BLaER1 treated with 17β-estradiol and CSF1 and Interleukin-3, amounts not matched to agents 10 nM and 100 nM (cell line): ENCODE measurements around the gene ZSCAN30.

Source experiments
- H3K27ac ChIP-seq, 11 experiments: shearing (Covaris generic); formaldehyde crosslinking; 2 replicates each; pipeline ENCODE4 v1.8.1; 2022
- H3K27me3 ChIP-seq, 11 experiments: shearing (Covaris generic); formaldehyde crosslinking; 2 replicates each; pipeline ENCODE4 v1.8.1; 2022
- H3K36me3 ChIP-seq, 11 experiments: shearing (Covaris generic); formaldehyde crosslinking; 2 replicates each; pipeline ENCODE4 v1.8.1; 2022
- H3K4me1 ChIP-seq, 10 experiments: shearing (Covaris generic); formaldehyde crosslinking; 2 replicates each; pipeline ENCODE4 v1.8.1; 2022
- H3K4me2 ChIP-seq, 11 experiments: shearing (Covaris generic); formaldehyde crosslinking; 2 replicates each; pipeline ENCODE4 v1.8.1; 2022
- H3K4me3 ChIP-seq, 10 experiments: shearing (Covaris generic); formaldehyde crosslinking; 2 replicates each; pipeline ENCODE4 v1.8.1; 2022
- H3K9ac ChIP-seq, 11 experiments: shearing (Covaris generic); formaldehyde crosslinking; 2 replicates each; pipeline ENCODE4 v1.8.1; 2022
- H3K9me3 ChIP-seq, 11 experiments: shearing (Covaris generic); formaldehyde crosslinking; replicated peaks in 1 of 11; 2 replicates each; pipeline ENCODE4 v1.8.1; 2022
- H4K20me1 ChIP-seq, 11 experiments: shearing (Covaris generic); formaldehyde crosslinking; 2 replicates each; pipeline ENCODE4 v1.8.1; 2022
- Cebpa-rat ChIP-seq, 11 experiments: shearing (Covaris generic); IDR thresholded peaks; 2 replicates each; pipeline ENCODE4 v1.8.1; 2022

Gene ZSCAN30

DNA sequence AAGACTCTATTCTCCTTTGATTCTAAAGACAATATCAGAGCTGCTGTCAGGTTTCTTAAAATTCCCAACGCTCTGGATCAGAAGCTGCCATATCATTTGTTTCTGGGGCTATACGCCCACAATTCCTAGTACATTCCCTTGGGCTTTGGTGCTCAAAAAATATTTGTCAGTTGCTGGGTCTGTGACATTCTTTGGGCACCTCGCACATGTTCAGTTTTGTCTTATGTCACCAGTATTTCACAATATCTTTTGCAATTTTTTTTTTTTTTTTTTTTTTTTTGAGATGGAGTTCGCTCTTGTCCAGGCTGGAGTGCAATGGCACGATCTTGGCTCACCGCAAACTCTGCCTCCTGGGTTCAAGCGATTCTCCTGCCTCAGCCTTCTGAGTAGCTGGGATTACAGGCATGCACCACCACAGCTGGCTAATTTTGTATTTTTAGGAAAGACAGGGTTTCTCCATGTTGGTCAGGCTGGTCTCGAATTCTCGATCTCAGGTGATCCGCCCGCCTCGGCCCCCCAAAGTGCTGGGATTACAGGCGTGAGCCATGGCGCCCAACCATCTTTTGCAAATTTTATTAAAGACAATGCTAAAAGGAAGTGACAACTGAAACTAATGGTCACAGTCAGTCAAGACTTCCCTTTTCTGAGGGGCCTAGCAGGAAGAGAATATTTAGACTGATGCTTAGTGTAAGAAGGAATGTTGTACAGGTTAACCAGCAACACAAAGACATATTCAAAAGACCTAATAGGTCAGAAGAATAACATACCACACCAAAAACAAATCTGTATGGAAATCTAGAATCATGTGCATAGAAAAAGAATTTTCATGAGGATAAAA lies 42.4 kb downstream of the ZSCAN30 start:
- Histone ChIP-seq H3K27ac (peak overlapping the region in 7 of 11 experiments; percentile 1 to 45 (median 34); a peak in 9 of 22 replicates), H3K27me3 (no peaks in the 10 kb centered on the region), H3K4me2 (peak overlapping the region in 7 of 11 experiments; percentile 2 to 35 (median 21); a peak in 6 of 22 replicates), H3K9ac (no peak overlapping the region), H4K20me1 (no peaks in the 10 kb centered on the region), H3K4me1 (peaks cover under 1 to 17% (median 7%) of the 10 kb centered on the region in 10 experiments; a peak in 13 of 20 replicates), H3K9me3 (peaks cover 88 to 100% (median 97%) of the 10 kb centered on the region in 11 experiments), H3K4me3 (peak overlapping the region in 5 of 10 experiments; percentile 1 to 47 (median 10); a peak in 3 of 20 replicates), H3K36me3 (peaks cover 96 to 100% (median 98%) of the 10 kb centered on the region in 11 experiments)
- TF ChIP-seq Cebpa-rat (IDR thresholded peaks at IDR 0.05) = peak in 6 of 11 experiments; percentile 7 to 72 (median 57); a peak in 7 of 22 replicates

DNA sequence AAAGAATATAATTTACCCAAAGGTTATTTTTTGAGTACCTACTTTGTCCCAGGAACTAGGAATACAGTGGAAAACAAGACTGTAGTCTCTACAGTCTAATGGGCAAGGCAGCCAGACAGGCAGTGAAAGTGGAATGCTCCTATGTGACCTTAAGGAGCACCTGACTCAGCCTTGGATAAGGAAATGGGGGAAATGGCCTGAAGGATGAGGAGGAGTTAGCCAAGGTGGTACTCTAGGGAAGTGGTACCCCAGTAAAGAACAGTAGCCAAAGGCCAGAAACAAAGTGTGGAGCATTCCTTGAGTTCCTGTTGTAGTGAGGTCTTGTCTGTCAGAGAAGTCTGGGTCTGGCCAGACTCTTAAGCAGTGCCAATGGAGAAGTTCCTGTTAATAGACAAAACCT lies 43.2 kb downstream of the ZSCAN30 start:
- no peak overlapping the region for H3K9ac ChIP-seq
- no peaks in the 10 kb centered on the region for H3K27me3 ChIP-seq
- no peaks in the 10 kb centered on the region for H4K20me1 ChIP-seq
- peaks cover 84 to 97% (median 93%) of the 10 kb centered on the region in 11 experiments for H3K9me3 ChIP-seq
- H3K4me3 ChIP-seq = peak overlapping the region in 6 of 10 experiments; percentile 6 to 47 (median 18); a peak in 6 of 20 replicates
- H3K4me2 ChIP-seq = no peak overlapping the region
- no peak for TF ChIP-seq Cebpa-rat (IDR thresholded peaks at IDR 0.05)
- peak overlapping the region in 7 of 11 experiments; percentile 1 to 45 (median 22); a peak in 9 of 22 replicates for H3K27ac ChIP-seq
- H3K4me1 ChIP-seq = peaks cover 7 to 25% (median 13%) of the 10 kb centered on the region in 10 experiments; a peak in 15 of 20 replicates
- H3K36me3 ChIP-seq = peaks cover 92 to 97% (median 94%) of the 10 kb centered on the region in 11 experiments

DNA sequence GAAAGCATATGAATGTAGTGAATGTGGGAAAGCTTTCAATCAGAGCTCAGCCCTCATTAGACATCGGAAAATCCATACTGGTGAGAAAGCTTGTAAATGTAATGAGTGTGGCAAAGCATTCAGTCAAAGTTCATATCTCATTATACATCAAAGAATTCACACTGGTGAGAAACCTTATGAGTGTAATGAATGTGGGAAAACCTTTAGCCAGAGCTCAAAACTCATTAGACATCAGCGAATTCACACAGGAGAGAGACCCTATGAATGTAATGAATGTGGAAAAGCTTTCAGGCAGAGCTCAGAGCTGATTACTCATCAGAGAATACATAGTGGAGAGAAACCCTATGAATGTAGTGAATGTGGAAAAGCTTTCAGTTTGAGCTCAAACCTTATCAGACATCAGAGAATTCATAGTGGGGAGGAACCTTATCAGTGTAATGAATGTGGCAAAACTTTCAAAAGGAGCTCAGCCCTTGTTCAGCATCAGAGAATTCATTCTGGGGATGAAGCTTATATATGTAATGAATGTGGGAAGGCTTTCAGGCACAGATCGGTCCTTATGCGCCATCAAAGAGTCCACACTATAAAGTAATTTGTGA lies 44.2 kb downstream of the ZSCAN30 start:
- H3K4me2 ChIP-seq = no peak overlapping the region
- H3K27ac ChIP-seq = no peak overlapping the region
- no peaks in the 10 kb centered on the region for H3K27me3 ChIP-seq
- peaks cover 76 to 87% (median 83%) of the 10 kb centered on the region in 11 experiments for H3K9me3 ChIP-seq
- H3K4me1 ChIP-seq = peaks cover 7 to 26% (median 13%) of the 10 kb centered on the region in 10 experiments; a peak in 15 of 20 replicates
- no peak for TF ChIP-seq Cebpa-rat (IDR thresholded peaks at IDR 0.05)
- no peak overlapping the region for H3K9ac ChIP-seq
- peak overlapping the region in 8 of 10 experiments; percentile 2 to 27 (median 9); a peak in 8 of 20 replicates for H3K4me3 ChIP-seq
- H3K36me3 ChIP-seq = peaks cover 82 to 87% (median 84%) of the 10 kb centered on the region in 11 experiments
- H4K20me1 ChIP-seq = no peaks in the 10 kb centered on the region

DNA sequence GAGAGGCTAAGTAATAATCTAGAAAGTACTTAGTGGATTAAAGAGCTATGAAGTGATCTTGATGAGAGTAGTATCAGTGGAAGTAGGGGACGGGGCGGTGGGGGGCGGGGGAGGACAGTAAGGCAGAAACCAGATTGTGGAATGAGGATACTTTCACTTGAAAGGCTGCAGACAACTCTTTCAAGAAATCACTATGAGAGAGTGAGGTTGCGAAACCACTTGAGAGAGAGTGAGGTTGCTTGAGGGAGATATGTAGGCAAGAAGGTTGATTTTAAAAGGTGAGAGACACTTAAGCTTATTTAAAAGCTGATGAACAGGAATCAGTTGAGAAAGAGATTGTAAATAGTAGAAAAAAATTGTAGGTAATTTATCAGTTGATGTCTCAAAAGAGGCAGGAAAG lies 45.4 kb downstream of the ZSCAN30 start:
- Histone ChIP-seq H3K27me3 (no peaks in the 10 kb centered on the region), H4K20me1 (no peaks in the 10 kb centered on the region), H3K4me2 (no peak overlapping the region), H3K9me3 (peaks cover 70 to 75% (median 73%) of the 10 kb centered on the region in 11 experiments), H3K9ac (no peak overlapping the region), H3K4me3 (peak overlapping the region in 2 of 10 experiments; percentile 2 to 19; a peak in 1 of 20 replicates), H3K27ac (no peak overlapping the region), H3K36me3 (peaks cover 71 to 75% (median 73%) of the 10 kb centered on the region in 11 experiments), H3K4me1 (peaks cover 11 to 31% (median 19%) of the 10 kb centered on the region in 10 experiments)
- no peak for TF ChIP-seq Cebpa-rat (IDR thresholded peaks at IDR 0.05)

DNA sequence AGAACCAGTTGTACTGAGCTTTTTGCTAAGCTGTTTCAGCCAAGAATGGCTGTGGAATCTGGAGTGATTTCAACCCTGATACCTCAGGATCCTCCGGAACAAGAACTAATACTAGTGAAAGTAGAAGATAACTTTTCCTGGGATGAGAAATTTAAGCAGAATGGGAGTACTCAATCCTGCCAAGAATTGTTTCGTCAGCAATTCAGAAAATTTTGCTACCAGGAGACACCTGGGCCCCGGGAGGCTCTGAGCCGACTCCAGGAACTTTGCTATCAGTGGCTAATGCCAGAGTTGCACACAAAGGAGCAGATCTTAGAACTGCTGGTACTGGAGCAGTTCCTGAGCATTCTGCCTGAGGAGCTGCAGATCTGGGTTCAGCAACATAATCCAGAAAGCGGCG lies 47.6 kb downstream of the ZSCAN30 start:
- peak overlapping the region in 3 of 10 experiments; percentile 2 to 22 (median 16); a peak in 4 of 20 replicates for H3K4me3 ChIP-seq
- no peaks in the 10 kb centered on the region for H3K27me3 ChIP-seq
- H3K9me3 ChIP-seq = peaks cover 51 to 54% (median 52%) of the 10 kb centered on the region in 11 experiments
- H3K4me2 ChIP-seq = peak overlapping the region in 10 of 11 experiments; percentile 1 to 90 (median 72); a peak in 15 of 22 replicates
- H3K4me1 ChIP-seq = peaks cover 4 to 24% (median 14%) of the 10 kb centered on the region in 10 experiments
- H4K20me1 ChIP-seq = no peaks in the 10 kb centered on the region
- H3K27ac ChIP-seq = no peak overlapping the region
- H3K9ac ChIP-seq = 0 out of 22 replicates have a peak overlapping the region, but pooled peaks of 3 of the 11 experiments have one; percentile 5 to 16 (median 8)
- no peak for TF ChIP-seq Cebpa-rat (IDR thresholded peaks at IDR 0.05)
- peaks cover 51 to 53% (median 52%) of the 10 kb centered on the region in 11 experiments for H3K36me3 ChIP-seq

DNA sequence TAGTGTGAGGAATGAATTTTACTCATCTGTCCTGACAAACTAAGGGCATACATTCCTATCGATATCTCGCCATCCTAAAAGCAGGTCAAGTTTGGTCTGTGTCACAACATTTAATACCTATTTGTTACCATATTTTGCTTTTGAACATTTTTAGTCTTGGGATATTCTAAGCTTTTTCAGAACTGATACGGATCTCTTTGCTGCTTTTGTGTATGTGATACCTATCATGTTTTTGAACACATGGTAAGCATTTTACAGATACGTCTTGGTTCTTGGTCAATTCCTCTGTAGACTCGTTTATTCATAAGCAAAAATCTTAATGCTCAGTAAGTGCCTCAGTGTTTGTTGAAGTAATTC lies 48.6 kb downstream of the ZSCAN30 start:
- peak overlapping the region; percentile 64 to 82 (median 75) for H3K4me3 ChIP-seq
- peak overlapping the region; percentile 65 to 90 (median 75) for H3K4me2 ChIP-seq
- no peak for TF ChIP-seq Cebpa-rat (IDR thresholded peaks at IDR 0.05)
- peaks cover 41 to 44% (median 42%) of the 10 kb centered on the region in 11 experiments for H3K9me3 ChIP-seq
- peak overlapping the region; percentile 90 to 96 (median 95) for H3K9ac ChIP-seq
- H4K20me1 ChIP-seq = no peaks in the 10 kb centered on the region
- peaks cover 41 to 43% (median 42%) of the 10 kb centered on the region in 11 experiments for H3K36me3 ChIP-seq
- H3K27me3 ChIP-seq = no peaks in the 10 kb centered on the region
- H3K27ac ChIP-seq = peak overlapping the region; percentile 93 to 98 (median 95)
- peaks cover 4 to 19% (median 14%) of the 10 kb centered on the region in 10 experiments for H3K4me1 ChIP-seq

DNA sequence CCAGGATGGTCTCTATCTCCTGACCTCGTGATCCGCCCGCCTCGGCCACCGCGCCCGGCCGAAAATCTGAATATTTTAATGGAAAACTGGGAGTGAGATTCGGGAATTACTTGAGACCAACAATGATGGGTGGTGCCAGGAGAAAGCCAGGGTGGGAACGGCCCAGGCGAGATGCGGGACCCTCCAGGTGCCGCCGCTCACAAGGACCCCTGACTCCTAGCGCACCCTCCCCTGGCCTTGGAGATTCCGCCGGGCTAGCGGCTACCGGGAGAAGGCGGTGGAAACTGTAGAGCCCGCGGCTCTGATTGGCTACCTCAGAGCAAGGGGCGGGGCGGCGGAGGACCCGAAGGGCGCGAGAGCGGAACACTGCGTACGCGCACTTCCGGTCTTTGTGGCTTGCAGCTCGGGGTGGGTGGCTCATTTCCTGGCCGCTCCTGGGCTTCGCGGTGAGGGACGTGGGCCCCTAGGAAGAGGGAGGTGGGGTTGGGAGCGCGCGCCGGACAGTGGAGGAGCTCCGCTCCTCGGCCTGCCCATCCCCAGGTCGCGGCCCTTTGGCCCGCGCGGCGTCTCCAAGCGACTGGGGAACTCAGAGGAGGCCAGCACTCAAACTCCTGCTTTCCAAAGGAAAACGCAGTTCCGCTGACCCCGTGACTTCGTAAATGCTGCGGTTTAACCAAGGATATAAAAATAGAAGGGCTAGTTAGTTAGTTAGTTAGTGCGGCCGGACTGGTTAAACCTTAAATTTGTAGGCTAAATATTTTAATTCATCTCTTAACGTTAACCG lies 49.2 kb downstream of the ZSCAN30 start, which contains the start of gene ZNF397:
Gene ZNF397 (plus strand): TSS at position 371 of the 784 bp plus-strand sequence. CDS start 1,437 bp downstream, outside the sequence.
- peaks cover 35 to 38% (median 37%) of the 10 kb centered on the region in 11 experiments for H3K9me3 ChIP-seq
- no peak for TF ChIP-seq Cebpa-rat (IDR thresholded peaks at IDR 0.05)
- peaks cover 4 to 19% (median 14%) of the 10 kb centered on the region in 10 experiments for H3K4me1 ChIP-seq
- no peaks in the 10 kb centered on the region for H4K20me1 ChIP-seq
- H3K4me2 ChIP-seq = peak within 1 kb of the TSS; percentile 65 to 90 (median 77)
- H3K36me3 ChIP-seq = peaks cover 36 to 38% (median 37%) of the 10 kb centered on the region in 11 experiments
- H3K9ac ChIP-seq = peak within 1 kb of the TSS; percentile 90 to 96 (median 95)
- peak within 1 kb of the TSS; percentile 93 to 98 (median 95) for H3K27ac ChIP-seq
- peak within 1 kb of the TSS; percentile 64 to 82 (median 75) for H3K4me3 ChIP-seq
- H3K27me3 ChIP-seq = no peaks in the 10 kb centered on the region

DNA sequence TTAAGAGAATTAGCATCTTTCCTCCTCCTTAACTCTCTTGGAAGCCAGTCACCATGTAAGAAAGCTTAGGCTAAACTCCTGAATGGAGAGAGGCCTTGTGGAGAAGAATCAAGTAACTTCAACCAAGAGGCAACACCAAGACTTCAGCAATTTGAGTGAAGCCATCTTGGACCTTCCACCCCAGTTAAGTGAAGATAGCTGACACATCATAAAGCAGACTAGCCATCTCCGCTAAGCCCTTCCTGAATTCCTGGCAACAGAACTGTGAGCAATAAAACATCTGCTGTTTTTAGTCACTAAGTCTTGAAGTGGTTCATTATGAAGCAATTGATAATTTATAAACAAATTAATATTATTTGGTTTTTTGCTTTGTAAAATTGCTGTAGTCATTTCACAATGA lies 50.7 kb downstream of the ZSCAN30 start:
- no peak overlapping the region for H3K4me3 ChIP-seq
- TF ChIP-seq Cebpa-rat (IDR thresholded peaks at IDR 0.05) = no peak
- peaks cover 4 to 19% (median 14%) of the 10 kb centered on the region in 10 experiments for H3K4me1 ChIP-seq
- H3K9ac ChIP-seq = no peak overlapping the region
- peaks cover 20 to 22% (median 21%) of the 10 kb centered on the region in 11 experiments for H3K36me3 ChIP-seq
- H3K27me3 ChIP-seq = no peaks in the 10 kb centered on the region
- H3K27ac ChIP-seq = no peak overlapping the region
- no peak overlapping the region for H3K4me2 ChIP-seq
- no peaks in the 10 kb centered on the region for H4K20me1 ChIP-seq
- H3K9me3 ChIP-seq = peaks cover 20 to 23% (median 21%) of the 10 kb centered on the region in 11 experiments
